GM12874 (cell line): ENCODE data around the gene FKBP4.

ENCODE experiments used
- CTCF ChIP-seq: IDR thresholded peaks from 2 replicates; pipeline ENCODE4 v1.5.1; 2011; ENCODE audit warnings: low read depth, mild to moderate bottlenecking, control low read depth, low read length, moderate library complexity; ENCODE audit not compliant: insufficient read depth

The FKBP4 gene

GRCh38 chr12:2768224-2768961 is 26.4 kb upstream of the FKBP4 start:
- no peak for TF ChIP-seq CTCF

GRCh38 chr12:2769866-2770533 is 24.8 kb upstream of the FKBP4 start:
- no peak for TF ChIP-seq CTCF

GRCh38 chr12:2772370-2772769 is 22.4 kb upstream of the FKBP4 start:
- no peak for TF ChIP-seq CTCF

- no peak for TF ChIP-seq CTCF
Measured at GRCh38 chr12:2773199-2773875, 21.4 kb upstream of the FKBP4 start.

- TF ChIP-seq CTCF: no peak
Measured at GRCh38 chr12:2775431-2775830, 19.3 kb upstream of the FKBP4 start.

GRCh38 chr12:2776129-2776806 is 18.5 kb upstream of the FKBP4 start:
- no peak for TF ChIP-seq CTCF

- TF ChIP-seq CTCF: no peak
Measured at GRCh38 chr12:2779281-2779680, 15.5 kb upstream of the FKBP4 start.
